ENCODE data around the gene VWA8. TPM values are rescaled to one million over a fixed set of nuclear protein-coding genes. Genes with fewer than 3 reads are reported as not detected.

Gene VWA8
- 19.5 and 30.9 TPM in 2 replicates for total RNA-seq

DNA sequence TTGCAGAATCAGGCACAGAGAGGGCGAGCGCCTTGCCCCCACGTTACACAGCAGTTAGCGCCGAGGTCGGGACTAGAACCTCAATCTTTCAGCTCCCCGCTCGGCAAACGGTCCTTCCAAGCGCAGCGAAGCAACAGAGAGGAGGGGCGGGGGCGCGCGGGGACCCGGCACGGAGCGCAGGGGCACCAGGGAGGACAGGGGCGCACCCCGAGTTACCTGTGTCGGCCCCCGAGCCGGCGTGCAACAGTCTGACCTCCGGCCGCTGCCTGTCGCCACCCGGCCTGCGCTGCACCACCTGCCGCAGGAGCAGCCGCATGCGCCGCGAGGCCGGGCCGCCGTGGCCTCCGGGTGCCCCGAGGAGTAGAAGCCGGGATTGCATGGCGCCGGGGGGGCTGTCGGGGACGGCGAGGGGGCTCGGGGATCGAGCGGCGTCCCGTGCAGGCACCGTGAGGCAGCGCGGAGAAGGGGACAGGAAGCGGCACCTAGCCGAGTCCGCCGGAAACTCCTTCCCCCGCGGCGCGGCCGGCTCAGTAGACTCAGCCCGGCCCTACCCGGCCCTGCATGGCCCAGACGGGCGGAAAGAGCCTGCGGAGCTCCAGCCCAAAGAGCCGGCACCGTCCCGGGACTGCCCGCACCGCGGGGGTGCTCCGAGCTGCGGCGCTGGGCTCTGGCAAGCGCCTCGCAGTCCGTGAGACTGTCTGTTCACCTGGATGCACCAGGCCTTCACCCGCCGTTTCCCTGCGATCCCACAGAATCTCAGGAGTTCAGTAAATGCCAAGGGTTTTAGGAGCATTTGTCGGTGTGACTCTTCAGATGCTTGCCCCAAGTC, at the start of gene VWA8:
VWA8 (minus strand) TSS at position 473 of the 829 bp plus-strand sequence; CDS start at position 379, 94 bp downstream.

Other genes with a start within 250 kb of the VWA8 start
- gene DGKH, start 87.5 kb upstream of the VWA8 start, total RNA-seq, result 2.6 and 2.8 TPM in 2 replicates

All from bronchial smooth muscle cell (primary cell).